Measurements from ENCODE around the gene GUCY1B1. TPM values are rescaled to one million over a fixed set of nuclear protein-coding genes. Genes with fewer than 3 reads are reported as not detected.

GUCY1B1 gene
- total RNA-seq, 1 donor from 2014 or later, result 2.2 TPM

GRCh38 chr4:155774033-155774432 is 15.2 kb downstream of the GUCY1B1 start:
- H3K9me3 Mint-ChIP-seq (ENCODE audit: unreplicated experiment), result no peaks in the 10 kb centered on the region
- no peak for DNase-seq
- no peak overlapping the region for H3K4me3 Mint-ChIP-seq (ENCODE audit: unreplicated experiment)
- H3K27ac Mint-ChIP-seq (ENCODE audit: unreplicated experiment), result no peak overlapping the region
- no peak for TF ChIP-seq CTCF (IDR thresholded peaks at IDR 0.05; ENCODE audit: partially characterized antibody, unreplicated experiment)
- peaks cover 2% of the 10 kb centered on the region for H3K27me3 Mint-ChIP-seq (ENCODE audit: unreplicated experiment)
- H3K4me1 Mint-ChIP-seq (ENCODE audit: low read depth, unreplicated experiment), result no peaks in the 10 kb centered on the region
- H3K36me3 Mint-ChIP-seq (ENCODE audit: unreplicated experiment), result no peaks in the 10 kb centered on the region

- H3K27ac Mint-ChIP-seq (ENCODE audit: unreplicated experiment), result no peak overlapping the region
- no peak for DNase-seq
- no peak for TF ChIP-seq CTCF (IDR thresholded peaks at IDR 0.05; ENCODE audit: partially characterized antibody, unreplicated experiment)
These were observed 19.3 kb downstream of the GUCY1B1 start for GRCh38 chr4:155777971-155778735.

GRCh38 chr4:155780775-155781174 is 22.0 kb downstream of the GUCY1B1 start:
- Mint-ChIP-seq H3K4me1 (ENCODE audit: low read depth, unreplicated experiment) (no peaks in the 10 kb centered on the region), H3K27ac (ENCODE audit: unreplicated experiment) (no peak overlapping the region), H3K9me3 (ENCODE audit: unreplicated experiment) (no peaks in the 10 kb centered on the region), H3K36me3 (ENCODE audit: unreplicated experiment) (no peaks in the 10 kb centered on the region), H3K4me3 (ENCODE audit: unreplicated experiment) (no peak overlapping the region), H3K27me3 (ENCODE audit: unreplicated experiment) (no peaks in the 10 kb centered on the region)
- DNase-seq, result no peak
- no peak for TF ChIP-seq CTCF (IDR thresholded peaks at IDR 0.05; ENCODE audit: partially characterized antibody, unreplicated experiment)

More at GRCh38 chr4:155777971-155778735, 19.3 kb downstream of the GUCY1B1 start:
- H3K36me3 Mint-ChIP-seq (ENCODE audit: unreplicated experiment), result no peaks in the 10 kb centered on the region
- peaks cover 2% of the 10 kb centered on the region for H3K27me3 Mint-ChIP-seq (ENCODE audit: unreplicated experiment)
- H3K4me1 Mint-ChIP-seq (ENCODE audit: low read depth, unreplicated experiment), result no peaks in the 10 kb centered on the region
- H3K4me3 Mint-ChIP-seq (ENCODE audit: unreplicated experiment), result no peak overlapping the region
- no peaks in the 10 kb centered on the region for H3K9me3 Mint-ChIP-seq (ENCODE audit: unreplicated experiment)

GRCh38 chr4:155781249-155781831 is 22.5 kb downstream of the GUCY1B1 start:
- Mint-ChIP-seq H3K36me3 (ENCODE audit: unreplicated experiment) (no peaks in the 10 kb centered on the region), H3K4me1 (ENCODE audit: low read depth, unreplicated experiment) (no peaks in the 10 kb centered on the region), H3K4me3 (ENCODE audit: unreplicated experiment) (no peak overlapping the region), H3K27me3 (ENCODE audit: unreplicated experiment) (no peaks in the 10 kb centered on the region), H3K9me3 (ENCODE audit: unreplicated experiment) (no peaks in the 10 kb centered on the region), H3K27ac (ENCODE audit: unreplicated experiment) (no peak overlapping the region)
- DNase-seq, result no peak
- no peak for TF ChIP-seq CTCF (IDR thresholded peaks at IDR 0.05; ENCODE audit: partially characterized antibody, unreplicated experiment)

GRCh38 chr4:155784637-155785036 is 25.8 kb downstream of the GUCY1B1 start:
- TF ChIP-seq CTCF (IDR thresholded peaks at IDR 0.05; ENCODE audit: partially characterized antibody, unreplicated experiment), result no peak
- no peak overlapping the region for H3K27ac Mint-ChIP-seq (ENCODE audit: unreplicated experiment)
- no peaks in the 10 kb centered on the region for H3K4me1 Mint-ChIP-seq (ENCODE audit: low read depth, unreplicated experiment)
- no peaks in the 10 kb centered on the region for H3K9me3 Mint-ChIP-seq (ENCODE audit: unreplicated experiment)
- no peaks in the 10 kb centered on the region for H3K27me3 Mint-ChIP-seq (ENCODE audit: unreplicated experiment)
- no peaks in the 10 kb centered on the region for H3K36me3 Mint-ChIP-seq (ENCODE audit: unreplicated experiment)
- no peak for DNase-seq
- H3K4me3 Mint-ChIP-seq (ENCODE audit: unreplicated experiment), result no peak overlapping the region

All from glutamatergic neuron (in vitro differentiated cells).